HepG2 (cell line): ENCODE measurements around the gene NOXO1. TPM values are rescaled to one million over a fixed set of nuclear protein-coding genes. Genes with fewer than 3 reads are reported as not detected.

Experiments used
- ATF7 ChIP-seq, 2 experiments: fragments of 450-650 bp in 1 of 2; sonication (generic) in 1 of 2; formaldehyde crosslinking in 1 of 2; IDR thresholded peaks; 2 replicates each; pipeline versions ENCODE4 v1.4.0 to v1.6.1; 2016 to 2020; ENCODE audit warnings: antibody characterized with exemption in 1 of 2, mild to moderate bottlenecking in 1 of 2, missing genetic modification reagents in 1 of 2
- EP300 ChIP-seq, 3 experiments: sonication (generic) in 1 of 3; formaldehyde crosslinking in 1 of 3; IDR thresholded peaks; 2 replicates each; pipeline versions ENCODE4 v1.5.1 to v1.6.1; 2011 to 2020; ENCODE audit warnings: low read depth in 2 of 3, low read length in 2 of 3, borderline replicate concordance in 1 of 3, improper control_type of control experiment in 1 of 3, mild to moderate bottlenecking in 1 of 3, missing genetic modification reagents in 1 of 3, moderate library complexity in 1 of 3
- FOXA1 ChIP-seq, 2 experiments: fragments of 450-650 bp in 1 of 2; sonication (generic) in 1 of 2; formaldehyde crosslinking in 1 of 2; IDR thresholded peaks; 2 replicates each; pipeline versions ENCODE4 v1.4.0 to v1.6.1; 2016 to 2020; ENCODE audit warnings: missing genetic modification reagents in 1 of 2
- FOXA3 ChIP-seq: IDR thresholded peaks from 2 replicates; pipeline ENCODE4 v1.6.1; 2016; ENCODE audit warnings: missing genetic modification reagents, missing compliant biosample characterization
- HDAC2 ChIP-seq: sonication (generic); formaldehyde crosslinking; IDR thresholded peaks from 2 replicates; pipeline ENCODE4 v1.4.0; 2020; ENCODE audit warnings: missing genetic modification reagents
- KLF11 ChIP-seq: IDR thresholded peaks from 2 replicates; pipeline ENCODE4 v1.6.1; 2016; ENCODE audit warnings: missing compliant biosample characterization
- LCORL ChIP-seq, 2 experiments: fragments of 450-650 bp in 1 of 2; sonication (generic) in 1 of 2; formaldehyde crosslinking in 1 of 2; IDR thresholded peaks; 2 replicates each; pipeline versions ENCODE4 v1.5.0 to v1.6.1; 2017 to 2020; ENCODE audit warnings: antibody characterized with exemption in 1 of 2, missing genetic modification reagents in 1 of 2
- SP5 ChIP-seq: IDR thresholded peaks from 2 replicates; pipeline ENCODE4 v1.6.1; 2016; ENCODE audit warnings: low read depth, borderline replicate concordance
- STAG1 ChIP-seq: sonication (generic); formaldehyde crosslinking; IDR thresholded peaks from 2 replicates; pipeline ENCODE4 v1.4.0; 2020; ENCODE audit warnings: missing genetic modification reagents
- ZFP90 ChIP-seq: sonication (generic); formaldehyde crosslinking; IDR thresholded peaks from 2 replicates; pipeline ENCODE4 v1.8.0; 2022; ENCODE audit warnings: missing genetic modification reagents, mild to moderate bottlenecking, inconsistent platforms, borderline replicate concordance
- ZFY ChIP-seq: sonication (generic); formaldehyde crosslinking; IDR thresholded peaks from 2 replicates; pipeline ENCODE4 v1.4.0; 2020; ENCODE audit warnings: missing genetic modification reagents
- ZNF382 ChIP-seq: sonication (generic); formaldehyde crosslinking; IDR thresholded peaks from 2 replicates; pipeline ENCODE4 v1.5.0; 2020; ENCODE audit warnings: missing genetic modification reagents, mild to moderate bottlenecking, borderline replicate concordance
- ZNF670 ChIP-seq: sonication (generic); formaldehyde crosslinking; IDR thresholded peaks from 2 replicates; pipeline ENCODE4 v1.8.0; 2022; ENCODE audit warnings: mild to moderate bottlenecking, missing genetic modification reagents, borderline replicate concordance
- ZNF687 ChIP-seq: sonication (generic); formaldehyde crosslinking; IDR thresholded peaks from 2 replicates; pipeline ENCODE4 v1.5.1; 2020; ENCODE audit warnings: mild to moderate bottlenecking, missing genetic modification reagents, moderate library complexity
- ZNF746 ChIP-seq: sonication (generic); formaldehyde crosslinking; IDR thresholded peaks from 2 replicates; pipeline ENCODE4 v1.8.0; 2022; ENCODE audit warnings: mild to moderate bottlenecking, missing genetic modification reagents
- polyA plus RNA-seq, 8 experiments: library from polyadenylated mRNA; depleted of rRNA in 3 of 8; stranded (reverse) in 7 of 8; unstranded in 1 of 8; fragments of >200 nt; fragmentation: Illumina TruSeq in 4 of 8; extraction: Trizol in 4 of 8; gene quantifications; 2 replicates each; pipeline versions ENCODE4 v1.2.1 to v1.2.3, GENCODE V29; 2011 to 2016; ENCODE audit warnings: low read depth in 4 of 8, missing spikeins in 1 of 8, mixed read lengths in 1 of 8; ENCODE audit not compliant: insufficient read depth in 1 of 8
- total RNA-seq, 5 experiments: library from RNA; depleted of rRNA; stranded (reverse); fragments of >200 nt; fragmentation: Illumina TruSeq; extraction: Trizol; gene quantifications; 2 replicates each; pipeline ENCODE4 v1.2.3, GENCODE V29; 2016; ENCODE audit warnings: low read depth in 1 of 5
- TF ChIP-seq, protein P1 (sequence below): sonication (generic); formaldehyde crosslinking; IDR thresholded peaks from 2 replicates; pipeline ENCODE4 v1.4.0; 2020; ENCODE audit warnings: missing genetic modification reagents
- TF ChIP-seq, protein P2 (sequence below): sonication (generic); formaldehyde crosslinking; IDR thresholded peaks from 2 replicates; pipeline ENCODE4; 2020; ENCODE audit warnings: missing genetic modification reagents, mild to moderate bottlenecking, borderline replicate concordance

The NOXO1 gene
- total and polyA plus RNA-seq, 2 of the 13 experiments (the other 11 are each of a cell fraction or from before 2014, with no cell fraction given) = 0.69 to 1.4 TPM

GRCh38 chr16:2015117-2015946 lies 34.1 kb upstream of the NOXO1 start (continued):
- no peak for TF ChIP-seq ZNF382 (CRISPR knock-in tag)
- peak; percentile 61; the same call in 1 of the 2 replicates for TF ChIP-seq HDAC2 (CRISPR knock-in tag)
- no peak for TF ChIP-seq ZNF670
- 0 out of 4 replicates have a peak, but pooled peaks of 1 of the 2 experiments have one; percentile 36 for TF ChIP-seq EP300 (IDR thresholded peaks at IDR 0.05; ENCODE audit: low read depth in 2 of 2, low read length in 2 of 2)
- no peak for TF ChIP-seq EP300 (CRISPR knock-in tag; IDR thresholded peaks at IDR 0.05; ENCODE audit: borderline replicate concordance)
- peak; percentile 55 for TF ChIP-seq ZFY
- TF ChIP-seq SP5 (CRISPR knock-in tag) = peak; percentile 42; the same call in 1 of the 2 replicates
- TF ChIP-seq KLF11 (CRISPR knock-in tag) = no peak
- TF ChIP-seq FOXA3 (CRISPR knock-in tag) = peak; percentile 57
- peak; percentile 59 for TF ChIP-seq ATF7 (IDR thresholded peaks at IDR 0.05)
- TF ChIP-seq ATF7 (CRISPR knock-in tag; IDR thresholded peaks at IDR 0.05) = no peak
- TF ChIP-seq ZNF687 (CRISPR knock-in tag) = peak; percentile 64
- TF ChIP-seq ZFP90 = 0 out of 2 replicates have a peak, but pooled peaks have one; percentile 58
- no peak for TF ChIP-seq LCORL (IDR thresholded peaks at IDR 0.05)
- peak; percentile 51 for TF ChIP-seq LCORL (CRISPR knock-in tag; IDR thresholded peaks at IDR 0.05)
- TF ChIP-seq ZNF746 (CRISPR knock-in tag) = no peak
- TF ChIP-seq FOXA1 (IDR thresholded peaks at IDR 0.05) = no peak
- TF ChIP-seq FOXA1 (CRISPR knock-in tag; IDR thresholded peaks at IDR 0.05) = peak; percentile 58
- TF ChIP-seq, protein P1, sequence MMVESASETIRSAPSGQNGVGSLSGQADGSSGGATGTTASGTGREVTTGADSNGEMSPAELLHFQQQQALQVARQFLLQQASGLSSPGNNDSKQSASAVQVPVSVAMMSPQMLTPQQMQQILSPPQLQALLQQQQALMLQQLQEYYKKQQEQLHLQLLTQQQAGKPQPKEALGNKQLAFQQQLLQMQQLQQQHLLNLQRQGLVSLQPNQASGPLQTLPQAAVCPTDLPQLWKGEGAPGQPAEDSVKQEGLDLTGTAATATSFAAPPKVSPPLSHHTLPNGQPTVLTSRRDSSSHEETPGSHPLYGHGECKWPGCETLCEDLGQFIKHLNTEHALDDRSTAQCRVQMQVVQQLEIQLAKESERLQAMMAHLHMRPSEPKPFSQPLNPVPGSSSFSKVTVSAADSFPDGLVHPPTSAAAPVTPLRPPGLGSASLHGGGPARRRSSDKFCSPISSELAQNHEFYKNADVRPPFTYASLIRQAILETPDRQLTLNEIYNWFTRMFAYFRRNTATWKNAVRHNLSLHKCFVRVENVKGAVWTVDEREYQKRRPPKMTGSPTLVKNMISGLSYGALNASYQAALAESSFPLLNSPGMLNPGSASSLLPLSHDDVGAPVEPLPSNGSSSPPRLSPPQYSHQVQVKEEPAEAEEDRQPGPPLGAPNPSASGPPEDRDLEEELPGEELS (CRISPR knock-in tag) = 0 out of 2 replicates have a peak, but pooled peaks have one; percentile 28
- no peak for TF ChIP-seq STAG1 (CRISPR knock-in tag)
- TF ChIP-seq, protein P2, sequence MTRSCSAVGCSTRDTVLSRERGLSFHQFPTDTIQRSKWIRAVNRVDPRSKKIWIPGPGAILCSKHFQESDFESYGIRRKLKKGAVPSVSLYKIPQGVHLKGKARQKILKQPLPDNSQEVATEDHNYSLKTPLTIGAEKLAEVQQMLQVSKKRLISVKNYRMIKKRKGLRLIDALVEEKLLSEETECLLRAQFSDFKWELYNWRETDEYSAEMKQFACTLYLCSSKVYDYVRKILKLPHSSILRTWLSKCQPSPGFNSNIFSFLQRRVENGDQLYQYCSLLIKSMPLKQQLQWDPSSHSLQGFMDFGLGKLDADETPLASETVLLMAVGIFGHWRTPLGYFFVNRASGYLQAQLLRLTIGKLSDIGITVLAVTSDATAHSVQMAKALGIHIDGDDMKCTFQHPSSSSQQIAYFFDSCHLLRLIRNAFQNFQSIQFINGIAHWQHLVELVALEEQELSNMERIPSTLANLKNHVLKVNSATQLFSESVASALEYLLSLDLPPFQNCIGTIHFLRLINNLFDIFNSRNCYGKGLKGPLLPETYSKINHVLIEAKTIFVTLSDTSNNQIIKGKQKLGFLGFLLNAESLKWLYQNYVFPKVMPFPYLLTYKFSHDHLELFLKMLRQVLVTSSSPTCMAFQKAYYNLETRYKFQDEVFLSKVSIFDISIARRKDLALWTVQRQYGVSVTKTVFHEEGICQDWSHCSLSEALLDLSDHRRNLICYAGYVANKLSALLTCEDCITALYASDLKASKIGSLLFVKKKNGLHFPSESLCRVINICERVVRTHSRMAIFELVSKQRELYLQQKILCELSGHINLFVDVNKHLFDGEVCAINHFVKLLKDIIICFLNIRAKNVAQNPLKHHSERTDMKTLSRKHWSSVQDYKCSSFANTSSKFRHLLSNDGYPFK (CRISPR knock-in tag) = peak; percentile 31; the same call in 1 of the 2 replicates
